ENCODE results near the gene IL7R. TPM values are rescaled to one million over a fixed set of nuclear protein-coding genes. Genes with fewer than 3 reads are reported as not detected.

IL7R gene
- total RNA-seq, 1 donor from 2014 or later, result 6.6 TPM

DNA sequence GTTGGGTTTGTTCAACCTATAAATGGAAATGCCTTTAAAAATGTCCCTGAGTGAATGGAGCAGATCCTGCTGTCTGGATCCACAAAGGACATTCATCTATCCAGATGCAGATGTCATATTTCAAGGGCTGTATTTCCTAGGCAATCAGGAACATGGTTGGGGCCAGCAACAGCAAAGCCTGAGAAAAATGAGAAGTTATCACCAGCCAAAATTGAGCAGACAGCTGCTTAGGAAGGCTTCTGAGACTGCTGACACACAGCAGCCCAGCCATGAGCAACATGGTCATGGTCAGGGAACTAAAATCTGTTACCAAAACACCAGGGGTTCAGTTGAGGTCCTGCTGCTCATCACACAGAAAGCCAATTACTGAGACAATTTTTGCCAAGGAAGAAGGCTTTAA, 9.2 kb upstream of the IL7R start:
- no peak overlapping the region for H3K4me3 ChIP-seq
- no peak overlapping the region for H3K27ac ChIP-seq
- TF ChIP-seq, protein P1, sequence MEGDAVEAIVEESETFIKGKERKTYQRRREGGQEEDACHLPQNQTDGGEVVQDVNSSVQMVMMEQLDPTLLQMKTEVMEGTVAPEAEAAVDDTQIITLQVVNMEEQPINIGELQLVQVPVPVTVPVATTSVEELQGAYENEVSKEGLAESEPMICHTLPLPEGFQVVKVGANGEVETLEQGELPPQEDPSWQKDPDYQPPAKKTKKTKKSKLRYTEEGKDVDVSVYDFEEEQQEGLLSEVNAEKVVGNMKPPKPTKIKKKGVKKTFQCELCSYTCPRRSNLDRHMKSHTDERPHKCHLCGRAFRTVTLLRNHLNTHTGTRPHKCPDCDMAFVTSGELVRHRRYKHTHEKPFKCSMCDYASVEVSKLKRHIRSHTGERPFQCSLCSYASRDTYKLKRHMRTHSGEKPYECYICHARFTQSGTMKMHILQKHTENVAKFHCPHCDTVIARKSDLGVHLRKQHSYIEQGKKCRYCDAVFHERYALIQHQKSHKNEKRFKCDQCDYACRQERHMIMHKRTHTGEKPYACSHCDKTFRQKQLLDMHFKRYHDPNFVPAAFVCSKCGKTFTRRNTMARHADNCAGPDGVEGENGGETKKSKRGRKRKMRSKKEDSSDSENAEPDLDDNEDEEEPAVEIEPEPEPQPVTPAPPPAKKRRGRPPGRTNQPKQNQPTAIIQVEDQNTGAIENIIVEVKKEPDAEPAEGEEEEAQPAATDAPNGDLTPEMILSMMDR (IDR thresholded peaks at IDR 0.05), result no peak
- no peaks in the 10 kb centered on the region for H3K27me3 ChIP-seq
- no peaks in the 10 kb centered on the region for H3K4me1 ChIP-seq
- DNase-seq (ENCODE audit: low spot score in 2 of 2), result no peak
- intact Hi-C loops (cut with DNase I), result no loop called here
- H3K9me3 ChIP-seq, result no peaks in the 10 kb centered on the region
- no peaks in the 10 kb centered on the region for H3K36me3 ChIP-seq

- H3K27ac ChIP-seq, result no peak overlapping the region
- no peaks in the 10 kb centered on the region for H3K36me3 ChIP-seq
- DNase-seq (ENCODE audit: low spot score in 2 of 2), result no peak
- H3K27me3 ChIP-seq, result no peaks in the 10 kb centered on the region
- TF ChIP-seq, protein P1 (IDR thresholded peaks at IDR 0.05), result no peak
- H3K4me3 ChIP-seq, result no peak overlapping the region
- intact Hi-C loops (cut with DNase I), result no loop called here
- H3K9me3 ChIP-seq, result no peaks in the 10 kb centered on the region
- H3K4me1 ChIP-seq, result no peaks in the 10 kb centered on the region
Observed at GRCh38 chr5:35847961-35848360, 8.7 kb upstream of the IL7R start.

DNA sequence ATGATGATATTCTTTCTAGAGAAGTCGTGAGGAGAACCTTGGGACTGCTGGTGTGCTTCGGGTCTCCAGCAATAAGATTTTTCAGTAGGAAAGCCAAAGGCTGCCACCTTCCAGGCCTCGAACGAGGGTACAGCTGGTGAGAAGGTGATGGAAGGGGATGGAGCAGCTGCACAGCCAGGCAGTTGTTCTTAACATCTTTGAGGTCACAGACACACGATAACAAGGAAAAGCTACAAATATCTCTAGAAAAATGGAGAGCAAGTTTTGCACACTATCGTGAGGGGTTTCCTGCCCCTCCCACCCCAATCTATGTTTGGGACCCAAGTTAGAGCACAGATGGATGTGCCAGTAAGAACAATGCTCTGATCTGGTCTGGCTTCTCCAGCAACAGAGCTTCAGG, 6.8 kb upstream of the IL7R start:
- Histone ChIP-seq H3K27ac (no peak overlapping the region), H3K4me3 (no peak overlapping the region), H3K4me1 (no peaks in the 10 kb centered on the region), H3K27me3 (no peaks in the 10 kb centered on the region), H3K36me3 (no peaks in the 10 kb centered on the region), H3K9me3 (no peaks in the 10 kb centered on the region)
- TF ChIP-seq, protein P1 (IDR thresholded peaks at IDR 0.05), result no peak
- DNase-seq (ENCODE audit: low spot score in 2 of 2), result no peak
- intact Hi-C loops (cut with DNase I), result no loop called here

DNA sequence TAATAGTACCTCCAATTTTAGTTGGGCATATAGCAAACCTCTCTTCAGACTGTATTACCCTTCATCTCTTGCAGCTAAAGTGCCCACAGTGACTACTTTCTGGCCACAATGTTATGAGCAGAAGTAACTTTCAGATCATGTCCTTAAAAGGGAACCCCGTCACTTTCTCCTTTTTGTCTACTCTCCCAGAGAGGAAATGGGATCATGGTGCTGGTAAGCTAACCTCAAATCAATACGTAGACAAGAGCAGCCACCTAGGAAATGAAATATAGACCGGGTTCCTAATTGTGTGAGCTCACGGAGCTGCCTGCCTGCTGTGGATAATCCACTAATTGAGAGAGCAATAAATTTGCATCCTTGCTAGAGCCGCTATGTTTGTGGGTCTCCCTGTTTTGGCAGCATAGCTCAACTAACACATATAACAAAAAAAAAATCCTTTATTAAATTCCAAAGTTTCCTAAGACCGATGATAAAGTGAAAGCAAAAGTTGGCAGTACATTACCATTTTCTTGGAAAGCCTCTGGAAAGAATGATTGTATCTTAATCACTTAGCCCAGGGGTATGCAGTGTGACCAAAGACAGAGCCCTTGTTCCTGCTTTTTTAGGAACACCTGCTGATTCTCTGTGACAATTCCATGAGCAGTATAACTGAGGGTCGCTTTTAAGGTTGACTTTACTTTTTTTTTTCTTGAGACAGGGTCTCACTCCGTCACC, 5.6 kb upstream of the IL7R start:
- H3K9me3 ChIP-seq, result no peaks in the 10 kb centered on the region
- H3K4me1 ChIP-seq, result no peaks in the 10 kb centered on the region
- no peak for DNase-seq (ENCODE audit: low spot score in 2 of 2)
- H3K36me3 ChIP-seq, result no peaks in the 10 kb centered on the region
- H3K27me3 ChIP-seq, result no peaks in the 10 kb centered on the region
- TF ChIP-seq, protein P1 (IDR thresholded peaks at IDR 0.05), result no peak
- intact Hi-C loops (cut with DNase I), result no loop called here
- H3K27ac ChIP-seq, result no peak overlapping the region
- H3K4me3 ChIP-seq, result peak overlapping the region; percentile 25 to 36

GRCh38 chr5:35852084-35852734, 4.5 kb upstream of the IL7R start:
- Histone ChIP-seq H3K27me3 (no peaks in the 10 kb centered on the region), H3K36me3 (no peaks in the 10 kb centered on the region), H3K9me3 (no peaks in the 10 kb centered on the region), H3K4me3 (no peak overlapping the region), H3K4me1 (no peaks in the 10 kb centered on the region), H3K27ac (no peak overlapping the region)
- intact Hi-C loops (cut with DNase I), result no loop called here
- no peak for DNase-seq (ENCODE audit: low spot score in 2 of 2)
- TF ChIP-seq, protein P1 (IDR thresholded peaks at IDR 0.05), result no peak
